Measurements from ENCODE around the gene SNX30.

SNX30 gene

GRCh38 chr9:112861638-112862555 lies 111.3 kb downstream of the SNX30 start:
- peak; percentile 42 for DNase-seq

GRCh38 chr9:112863214-112863613 lies 112.7 kb downstream of the SNX30 start:
- DNase-seq = peak; percentile 66

- no peak for DNase-seq
Observed at GRCh38 chr9:112863746-112864145, 113.2 kb downstream of the SNX30 start.

- DNase-seq = no peak
Observed at GRCh38 chr9:112864403-112864802, 113.8 kb downstream of the SNX30 start.

GRCh38 chr9:112864982-112865381 lies 114.4 kb downstream of the SNX30 start:
- no peak for DNase-seq

GRCh38 chr9:112866662-112867274 lies 116.2 kb downstream of the SNX30 start:
- no peak for DNase-seq

GRCh38 chr9:112867275-112867991 lies 116.9 kb downstream of the SNX30 start:
- DNase-seq = peak; percentile 24

GRCh38 chr9:112868461-112868860 lies 117.9 kb downstream of the SNX30 start:
- no peak for DNase-seq

- DNase-seq = no peak
Observed at GRCh38 chr9:112869041-112869529, 118.5 kb downstream of the SNX30 start.

- DNase-seq = no peak
Observed at GRCh38 chr9:112869917-112870316, 119.4 kb downstream of the SNX30 start.

- DNase-seq = no peak
Observed at GRCh38 chr9:112870556-112870955, 120.0 kb downstream of the SNX30 start.

- DNase-seq = no peak
Observed at GRCh38 chr9:112872019-112872418, 121.5 kb downstream of the SNX30 start.

- DNase-seq = no peak
Observed at GRCh38 chr9:112873773-112874405, 123.3 kb downstream of the SNX30 start.

GRCh38 chr9:112878752-112879151 lies 128.2 kb downstream of the SNX30 start:
- no peak for DNase-seq

GRCh38 chr9:112880650-112881049 lies 130.1 kb downstream of the SNX30 start:
- DNase-seq = no peak

- DNase-seq = no peak
Observed at GRCh38 chr9:112881331-112881730, 130.8 kb downstream of the SNX30 start.

GRCh38 chr9:112884101-112884500 lies 133.5 kb downstream of the SNX30 start:
- DNase-seq = no peak

GRCh38 chr9:112884721-112885120 lies 134.2 kb downstream of the SNX30 start:
- no peak for DNase-seq

GRCh38 chr9:112885324-112885723 lies 134.8 kb downstream of the SNX30 start:
- DNase-seq = no peak

GRCh38 chr9:112886351-112886750 lies 135.8 kb downstream of the SNX30 start:
- DNase-seq = no peak

- DNase-seq = peak; percentile 38
Observed at GRCh38 chr9:112887381-112887780, 136.8 kb downstream of the SNX30 start.

GRCh38 chr9:112890106-112891081 lies 139.8 kb downstream of the SNX30 start, which contains the start of gene SLC46A2:
SLC46A2 (minus strand) TSS chr9:112890876; CDS start chr9:112890681, 195 bp downstream.
- DNase-seq = no peak
